Suprapubic skin (tissue), 4 donors: Measurements from ENCODE around the gene NOS1AP.

Experiments used
- EP300 ChIP-seq: sonication (generic); formaldehyde crosslinking; IDR thresholded peaks from one replicate; pipeline ENCODE4 v1.6.1; 2017; ENCODE audit warnings: antibody characterized with exemption
- POLR2A ChIP-seq, 2 donors: fragments of 450-650 bp; IDR thresholded peaks; one replicate each; pipeline ENCODE4 v1.6.1; 2017; ENCODE audit warnings: antibody characterized with exemption in 2 of 2, mild to moderate bottlenecking in 2 of 2, moderate library complexity in 2 of 2
- POLR2AphosphoS5 ChIP-seq, 3 donors: sonication (generic); formaldehyde crosslinking; IDR thresholded peaks; one replicate each; pipeline ENCODE4 v1.6.1; 2017; ENCODE audit warnings: antibody characterized with exemption in 3 of 3
- TF ChIP-seq, protein P1 (sequence below), 2 donors: fragments of 200-600 bp in 1 of 2; fragments of 450-650 bp in 1 of 2; sonication (generic) in 1 of 2; IDR thresholded peaks; one replicate each; pipeline ENCODE4 v1.5.1; 2016 to 2019; ENCODE audit warnings: antibody characterized with exemption in 2 of 2, mild to moderate bottlenecking in 1 of 2, moderate library complexity in 1 of 2

DNA sequence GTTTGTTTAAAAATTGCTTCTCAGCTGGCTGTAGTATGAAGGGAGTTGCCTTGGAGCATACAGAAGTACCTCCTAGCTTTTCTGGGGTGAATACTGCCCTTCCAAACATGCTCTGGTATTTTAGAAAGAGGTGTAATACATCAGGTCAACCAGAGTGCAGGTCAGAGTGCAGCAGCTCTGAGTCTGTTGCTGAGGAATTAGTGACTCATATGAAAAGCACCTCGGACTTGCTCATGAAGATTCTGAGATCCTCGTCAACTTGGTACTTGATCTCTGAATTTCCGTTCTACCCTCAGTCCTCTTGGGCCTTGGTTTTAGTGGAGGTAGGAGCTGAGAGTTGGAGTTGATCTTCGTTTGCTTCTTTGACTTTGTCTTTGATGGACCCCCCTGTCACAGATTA lies 67.3 kb downstream of the NOS1AP start:
- no peak for TF ChIP-seq POLR2A (IDR thresholded peaks at IDR 0.05)
- TF ChIP-seq, protein P1, sequence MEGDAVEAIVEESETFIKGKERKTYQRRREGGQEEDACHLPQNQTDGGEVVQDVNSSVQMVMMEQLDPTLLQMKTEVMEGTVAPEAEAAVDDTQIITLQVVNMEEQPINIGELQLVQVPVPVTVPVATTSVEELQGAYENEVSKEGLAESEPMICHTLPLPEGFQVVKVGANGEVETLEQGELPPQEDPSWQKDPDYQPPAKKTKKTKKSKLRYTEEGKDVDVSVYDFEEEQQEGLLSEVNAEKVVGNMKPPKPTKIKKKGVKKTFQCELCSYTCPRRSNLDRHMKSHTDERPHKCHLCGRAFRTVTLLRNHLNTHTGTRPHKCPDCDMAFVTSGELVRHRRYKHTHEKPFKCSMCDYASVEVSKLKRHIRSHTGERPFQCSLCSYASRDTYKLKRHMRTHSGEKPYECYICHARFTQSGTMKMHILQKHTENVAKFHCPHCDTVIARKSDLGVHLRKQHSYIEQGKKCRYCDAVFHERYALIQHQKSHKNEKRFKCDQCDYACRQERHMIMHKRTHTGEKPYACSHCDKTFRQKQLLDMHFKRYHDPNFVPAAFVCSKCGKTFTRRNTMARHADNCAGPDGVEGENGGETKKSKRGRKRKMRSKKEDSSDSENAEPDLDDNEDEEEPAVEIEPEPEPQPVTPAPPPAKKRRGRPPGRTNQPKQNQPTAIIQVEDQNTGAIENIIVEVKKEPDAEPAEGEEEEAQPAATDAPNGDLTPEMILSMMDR (IDR thresholded peaks at IDR 0.05), result no peak
- no peak for TF ChIP-seq POLR2AphosphoS5 (IDR thresholded peaks at IDR 0.05)
- no peak for TF ChIP-seq EP300
